Inflammatory macrophage treated with lipopolysaccharide for 4 hours (primary cell): ENCODE results near the gene IL6R.
"Not testable (repeated sequence)": the region's sequence is repeated elsewhere in the genome, so short reads cannot be mapped to it uniquely, and the experiment has no call there.

Experiments
- DNase-seq: peaks from one replicate; pipeline ENCODE4 v3.0.0-alpha.2; 2020

The IL6R gene

DNA sequence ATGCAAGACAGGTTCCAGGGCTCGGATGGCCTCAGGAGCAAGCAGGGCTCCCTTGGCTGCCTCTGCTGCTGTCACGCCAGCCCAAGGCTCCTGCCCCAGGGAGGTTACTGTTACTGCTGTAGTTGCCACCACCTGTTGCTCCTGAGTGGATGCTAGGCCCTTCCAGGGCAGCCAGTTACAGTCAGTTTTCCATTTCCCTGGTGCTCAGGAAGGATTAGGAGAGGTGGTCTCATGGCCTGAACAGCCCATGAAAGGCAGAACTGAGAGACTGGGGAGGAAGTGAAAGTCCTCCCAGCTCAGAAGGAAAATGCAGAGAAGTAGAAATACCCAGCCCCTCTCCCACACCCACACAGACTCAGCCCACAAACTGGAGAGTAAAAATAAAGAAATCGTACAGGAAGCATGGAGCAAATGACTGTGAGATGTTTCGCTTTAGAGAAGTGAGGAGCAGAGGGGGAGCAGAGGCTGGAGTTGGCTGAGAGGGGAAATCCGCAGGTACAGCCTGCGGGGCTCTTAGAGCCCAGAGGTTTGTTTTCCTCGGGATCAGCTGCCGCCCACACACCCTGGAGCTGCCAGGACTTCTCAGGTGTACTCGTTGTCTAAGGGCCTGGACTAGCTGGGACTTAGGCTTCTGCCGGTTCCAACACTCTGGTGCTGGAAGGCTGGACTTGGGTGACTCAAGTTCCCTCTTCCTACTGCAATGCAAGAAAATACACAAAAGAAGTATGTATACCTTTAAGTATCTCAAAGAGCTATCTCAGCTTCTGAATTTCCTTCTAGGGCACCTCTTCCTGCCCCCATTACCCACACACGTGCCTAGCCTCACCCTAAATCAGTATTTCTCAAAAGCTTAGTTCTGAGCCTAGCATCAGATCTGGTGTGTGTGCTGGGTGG lies 2.3 kb downstream of the IL6R start:
- DNase-seq, result peak; percentile 96

DNA sequence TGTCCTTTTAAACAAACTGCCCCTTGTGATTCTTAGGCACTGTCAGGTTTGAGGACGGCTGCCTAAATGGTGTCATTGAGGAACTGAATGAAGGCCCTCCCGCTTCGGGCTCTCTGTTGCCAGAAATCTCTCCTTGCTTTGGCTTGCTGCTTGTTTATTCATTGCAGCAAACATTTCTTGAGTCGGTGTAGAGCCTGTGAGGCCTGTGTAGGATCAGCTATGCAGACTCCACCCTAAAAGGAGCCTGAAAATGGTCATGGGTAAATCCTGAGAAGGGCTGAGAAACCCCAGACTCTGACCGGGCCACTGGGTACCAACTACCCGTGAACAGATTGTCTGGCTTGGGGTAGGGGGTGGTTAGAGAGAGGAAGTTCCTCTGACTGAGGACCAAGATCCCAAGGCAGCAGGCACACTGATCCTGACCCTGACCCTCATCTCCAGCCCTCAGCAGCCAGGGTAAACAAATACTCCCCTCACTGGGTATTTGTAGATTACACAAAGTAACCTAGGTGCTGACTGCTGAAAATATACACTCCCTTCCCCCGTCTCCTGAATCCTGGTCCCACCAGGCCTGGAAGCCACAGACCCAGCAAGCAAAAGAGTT lies 3.1 kb downstream of the IL6R start:
- no peak for DNase-seq

- DNase-seq, result no peak
Measured at GRCh38 chr1:154410185-154410827, 5.2 kb downstream of the IL6R start.

- no peak for DNase-seq
Measured at GRCh38 chr1:154411525-154411924, 6.4 kb downstream of the IL6R start.

DNA sequence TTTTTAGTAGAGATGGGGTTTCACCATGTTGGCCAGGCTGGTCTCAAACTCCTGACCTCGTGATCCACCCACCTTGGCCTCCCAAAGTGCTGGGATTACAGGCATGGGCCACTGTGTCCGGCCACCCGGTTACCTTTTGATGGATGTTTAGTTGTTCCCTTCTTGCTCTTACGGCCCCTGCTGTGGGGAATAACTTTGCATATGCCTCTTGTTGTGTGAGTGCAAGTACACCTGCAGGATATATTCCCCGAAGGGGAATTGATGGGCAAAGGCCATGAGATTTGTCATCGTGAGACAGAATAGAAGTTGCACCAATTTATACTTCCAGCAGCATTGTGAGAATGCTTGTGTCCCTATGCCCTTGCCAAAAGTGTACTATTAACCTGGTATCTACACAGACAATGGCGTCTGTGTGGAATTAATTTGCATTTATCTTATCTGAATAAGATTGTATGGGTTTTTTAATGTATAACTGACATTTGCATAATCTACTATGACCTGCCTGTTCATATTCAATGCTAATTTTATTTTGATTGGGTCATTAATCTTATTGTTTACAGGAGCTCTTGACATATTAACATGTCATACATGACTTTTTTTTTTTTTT lies 8.1 kb downstream of the IL6R start:
- DNase-seq, result no peak

DNA sequence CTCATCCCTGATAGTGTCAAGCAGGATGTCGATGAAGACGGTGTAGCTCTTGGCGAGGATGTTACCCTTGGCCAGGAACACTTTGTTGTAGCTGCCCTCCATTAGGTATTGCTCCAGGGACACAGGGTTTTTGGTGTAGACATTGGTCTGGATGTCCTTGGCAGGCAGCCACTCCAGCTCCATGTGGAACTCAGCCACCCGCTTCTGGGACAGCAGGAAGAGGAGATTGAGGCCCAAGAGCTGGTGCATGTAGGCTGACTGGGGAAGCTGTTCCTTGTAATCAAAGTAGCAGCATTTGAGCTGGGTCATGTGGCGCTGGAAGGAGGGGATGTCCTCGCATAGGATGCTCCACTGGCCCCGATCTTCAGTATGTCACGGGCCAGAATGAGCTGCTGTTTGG lies 9.5 kb downstream of the IL6R start:
- DNase-seq, result no peak

- no peak for DNase-seq
Measured at GRCh38 chr1:154416471-154417337, 11.6 kb downstream of the IL6R start.

- DNase-seq, result no peak
Measured at GRCh38 chr1:154417338-154417608, 12.1 kb downstream of the IL6R start.

GRCh38 chr1:154418062-154418921 lies 13.1 kb downstream of the IL6R start:
- DNase-seq, result no peak

DNA sequence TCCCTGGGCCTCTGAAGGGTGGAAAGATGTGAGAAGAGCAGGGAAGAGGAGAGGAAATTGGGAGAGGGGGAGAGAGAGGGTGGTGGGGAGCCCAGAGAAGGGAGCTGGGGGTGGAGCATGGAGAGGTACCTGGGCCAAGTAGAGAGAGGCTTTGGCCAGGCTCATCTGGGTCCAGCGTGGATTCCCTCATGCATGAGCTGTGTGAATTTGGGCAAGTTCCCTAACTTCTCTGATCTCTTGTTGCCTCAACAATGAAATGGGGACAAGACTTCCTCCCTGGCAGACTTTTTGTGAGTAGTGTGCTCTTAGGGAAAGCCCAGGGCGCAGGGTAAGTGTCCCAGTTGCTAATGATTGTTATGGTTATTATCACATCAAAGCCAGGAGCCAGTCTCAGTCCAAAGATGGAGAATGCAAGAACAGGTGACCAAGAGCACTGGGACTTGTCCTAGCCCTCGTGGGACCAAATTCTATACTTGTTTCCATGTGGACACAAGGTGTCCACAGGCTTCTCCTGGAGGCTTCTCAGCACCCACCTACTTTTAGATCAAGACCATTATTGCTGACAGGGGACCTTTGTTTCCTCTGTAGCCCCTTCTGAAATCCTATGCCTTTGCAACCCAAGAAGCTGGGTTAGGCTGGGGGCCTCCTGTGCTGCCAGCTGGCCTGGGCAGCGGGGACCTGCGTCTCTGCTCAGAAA lies 13.9 kb downstream of the IL6R start:
- peak; percentile 60 for DNase-seq

DNA sequence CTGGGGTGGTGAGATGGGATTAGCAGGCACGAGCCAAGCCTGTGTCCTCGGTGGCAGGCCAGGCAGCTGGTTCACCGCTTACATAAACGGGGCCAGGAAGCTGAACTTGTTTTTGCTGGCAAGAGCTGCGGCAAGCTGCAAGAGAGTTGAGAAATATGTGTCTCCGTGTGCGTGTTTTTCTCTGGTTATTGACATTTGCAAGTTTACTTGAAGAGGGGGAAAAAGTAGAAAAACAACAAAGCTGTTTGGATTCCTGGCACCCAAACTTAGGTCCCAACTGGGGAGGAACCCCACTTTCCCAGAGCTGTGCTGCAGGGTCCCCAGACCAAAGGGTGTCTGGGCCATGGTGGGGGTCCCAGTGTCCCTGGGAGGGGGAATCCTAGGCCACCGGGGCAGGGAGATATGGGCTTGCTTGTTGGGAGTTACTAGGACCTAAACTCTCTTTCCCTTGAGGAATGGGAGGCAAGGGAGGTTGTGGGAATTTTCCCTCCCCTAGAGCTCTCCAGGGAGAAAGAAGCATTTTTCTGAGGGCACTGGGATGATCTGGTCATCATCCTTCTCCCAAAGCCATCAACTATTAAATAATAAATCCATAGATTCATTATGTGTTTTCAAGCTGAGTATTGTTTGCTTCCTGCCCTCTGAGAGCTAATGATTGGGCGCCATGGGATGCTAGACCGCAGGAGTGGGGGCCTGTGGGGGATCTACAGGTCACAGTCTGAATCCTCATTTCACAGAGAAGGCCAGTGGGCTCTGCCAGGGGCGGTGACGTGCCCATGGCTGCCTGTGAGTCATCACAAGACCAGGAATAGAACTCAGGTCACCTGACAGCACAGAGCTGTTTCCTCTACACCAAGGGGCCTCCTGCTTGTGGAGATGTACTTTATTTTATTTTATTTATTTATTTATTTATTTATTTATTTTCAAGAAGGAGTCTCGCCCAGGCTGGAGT lies 14.8 kb downstream of the IL6R start:
- DNase-seq, result peak; percentile 93

DNA sequence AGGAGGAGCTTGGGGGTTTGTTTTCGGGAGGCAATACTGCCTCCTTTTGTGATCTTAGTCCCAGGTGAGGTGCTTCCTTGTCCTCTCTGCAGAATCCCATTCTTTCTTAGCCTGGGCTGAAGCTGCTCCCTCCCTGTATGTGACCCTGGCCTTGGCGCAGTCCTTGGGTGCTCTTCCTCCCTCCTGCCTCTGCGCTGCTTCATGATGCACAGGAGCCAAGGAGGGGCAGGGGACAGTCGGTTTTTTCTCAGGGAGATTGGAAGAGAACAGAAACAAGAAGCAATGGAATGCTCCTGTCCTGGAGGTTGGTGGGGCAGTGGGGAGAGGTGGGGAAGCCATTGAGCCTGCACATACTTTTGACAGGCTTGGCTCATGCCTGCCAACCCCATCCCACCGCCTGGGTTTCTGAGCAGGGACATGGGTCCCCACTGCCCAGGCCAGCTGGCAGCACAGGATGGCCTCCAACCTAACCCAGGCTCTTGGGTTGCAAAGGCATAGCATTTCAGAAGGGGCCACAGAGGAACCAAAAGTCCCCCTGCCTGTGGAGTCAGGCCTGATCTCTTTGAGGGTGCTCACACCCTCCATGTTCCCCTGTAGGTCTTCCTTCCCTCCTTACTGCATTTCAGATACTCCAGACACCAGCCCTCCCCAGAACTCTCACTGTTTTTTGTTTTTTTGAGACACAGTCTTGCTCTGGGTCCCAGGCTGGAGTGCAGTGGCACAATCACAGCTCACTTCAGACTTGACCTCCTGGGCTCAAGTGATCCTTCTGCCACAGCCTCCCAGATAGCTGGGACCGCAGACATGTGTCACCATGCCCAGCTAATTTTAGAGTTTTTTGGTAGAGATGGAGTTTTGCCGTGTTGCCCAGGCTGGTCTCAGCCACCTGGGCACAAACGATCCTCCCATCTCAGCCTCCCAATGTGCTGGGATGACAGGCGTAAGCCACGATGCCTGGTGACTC lies 16.1 kb downstream of the IL6R start:
- no peak for DNase-seq

DNA sequence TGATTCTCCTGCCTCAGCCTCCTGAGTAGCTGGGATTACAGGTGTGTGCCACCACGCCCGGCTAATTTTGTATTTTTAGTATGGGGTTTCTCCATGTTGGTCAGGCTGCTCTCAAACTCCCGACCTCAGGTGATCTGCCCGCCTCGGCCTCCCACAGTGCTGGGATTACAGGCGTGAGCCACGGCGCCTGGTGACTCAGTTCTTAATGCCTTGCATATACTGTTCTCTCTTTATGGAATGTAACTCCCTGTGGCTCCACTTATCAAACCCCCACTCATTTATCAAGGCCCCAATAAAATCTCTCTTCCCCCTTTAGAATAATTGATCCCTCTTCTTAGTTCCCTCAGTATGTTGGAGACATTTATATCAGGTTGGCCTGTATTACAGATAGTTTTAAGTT lies 16.9 kb downstream of the IL6R start:
- not testable (repeated sequence) for DNase-seq

DNA sequence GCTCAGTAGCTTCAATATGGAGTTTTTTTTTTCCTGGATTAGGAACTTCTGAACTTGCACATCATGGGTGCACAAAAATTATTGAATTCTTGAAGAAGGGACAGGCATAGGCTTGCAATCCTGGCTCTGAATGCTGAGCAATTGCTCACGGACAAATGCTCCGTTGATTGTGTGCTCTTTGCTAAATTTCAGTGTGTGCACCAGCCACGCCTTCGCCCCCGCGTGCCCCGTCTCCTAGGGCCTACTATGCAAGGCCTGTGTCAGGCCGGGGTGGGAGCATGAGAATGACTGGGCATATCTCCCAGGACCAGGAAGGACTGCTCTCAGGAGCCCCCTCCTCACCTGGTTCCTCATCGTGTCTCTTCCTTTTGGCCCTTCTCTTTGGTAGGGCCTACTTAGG lies 17.4 kb downstream of the IL6R start:
- DNase-seq, result no peak

DNA sequence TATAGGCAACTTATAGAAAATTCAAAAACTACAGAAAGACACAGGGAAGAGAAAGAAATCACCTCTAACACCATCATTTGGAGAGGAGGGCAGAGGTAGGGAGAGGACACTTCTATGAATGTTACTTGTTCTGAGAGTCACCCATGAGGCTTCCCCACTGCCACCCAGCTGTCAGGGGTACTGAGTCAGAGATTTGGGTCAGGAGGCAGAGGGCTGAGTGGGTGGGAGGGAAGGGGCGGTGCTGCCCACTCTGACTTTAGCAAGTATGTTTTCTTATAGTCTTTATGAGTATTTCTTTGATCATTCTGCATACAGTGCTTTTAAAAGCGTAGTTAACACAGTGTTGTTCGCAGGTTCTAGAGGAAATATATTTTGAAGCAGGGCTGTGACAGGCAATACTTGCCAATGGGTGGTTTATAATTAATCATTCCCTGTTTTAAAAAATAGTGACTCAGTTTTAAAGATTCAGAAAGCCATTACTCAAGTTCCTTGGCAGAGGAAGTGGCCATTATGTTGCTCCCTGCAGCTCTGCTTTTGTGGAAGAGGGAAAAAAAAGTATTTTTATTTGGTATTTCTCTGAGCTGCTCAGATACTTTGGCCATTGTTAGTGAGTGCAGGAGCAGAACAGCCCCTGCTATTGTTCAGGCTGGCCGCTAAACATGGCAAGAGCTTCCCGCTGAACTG lies 18.3 kb downstream of the IL6R start:
- DNase-seq, result peak; percentile 78

- no peak for DNase-seq
Measured at GRCh38 chr1:154423988-154424326, 18.8 kb downstream of the IL6R start.

GRCh38 chr1:154425172-154425571 lies 20.0 kb downstream of the IL6R start:
- peak; percentile 89 for DNase-seq
